Adrenal gland (tissue), 12 donors: ENCODE data around the gene MEOX1. TPM values are rescaled to one million over a fixed set of nuclear protein-coding genes. Genes with fewer than 3 reads are reported as not detected.

Source experiments
- DNase-seq, 7 donors: peaks; one replicate each; pipeline ENCODE4 v3.0.0-alpha.2; 2019 to 2020
- H3K27ac ChIP-seq, 5 donors: fragments of 200-600 bp; sonication (generic) in 4 of 5; 1 replicate in 3 of 5; 2 replicates in 2 of 5; pipeline versions ENCODE4 v1.5.1 to v1.8.0; 2016 to 2020; ENCODE audit warnings: mild to moderate bottlenecking in 1 of 5
- H3K27me3 ChIP-seq: fragments of 200-600 bp; 2 replicates; pipeline ENCODE4 v1.8.0; 2021
- H3K36me3 ChIP-seq, 2 donors: fragments of 200-600 bp; replicated peaks in 1 of 2; 1 replicate in 1 of 2; 2 replicates in 1 of 2; pipeline versions ENCODE4 v1.5.1 to v1.8.0; 2018 to 2022
- H3K4me1 ChIP-seq, 2 donors: fragments of 200-600 bp; replicated peaks in 1 of 2; 1 replicate in 1 of 2; 2 replicates in 1 of 2; pipeline versions ENCODE4 v1.5.1 to v1.8.0; 2018 to 2021
- H3K4me3 ChIP-seq, 4 donors: fragments of 200-600 bp; sonication (generic) in 3 of 4; one replicate each; pipeline ENCODE4 v1.5.1; 2016 to 2018
- H3K9me3 ChIP-seq, 3 donors: fragments of 200-600 bp; sonication (generic) in 1 of 3; replicated peaks in 1 of 3; 1 replicate in 2 of 3; 2 replicates in 1 of 3; pipeline versions ENCODE4 v1.5.1 to v1.8.0; 2016 to 2021
- POLR2A ChIP-seq, 2 donors: fragments of 450-650 bp; IDR thresholded peaks; one replicate each; pipeline ENCODE4 v1.6.1; 2017; ENCODE audit warnings: antibody characterized with exemption in 2 of 2, mild to moderate bottlenecking in 2 of 2, moderate library complexity in 1 of 2
- WGBS, 4 donors: extraction: QIAGEN DNeasy Blood & Tissue Kit in 2 of 4; methylation state at CpG; one replicate each; pipeline versions ENCODE4 v1.1.5 to v1.1.7; 2013 to 2017; 5-methylcytosine and 5-hydroxymethylcytosine counted together
- intact Hi-C, 2 donors: fragments of 100-400 bp; cut with DNase I; formaldehyde crosslinking; loops; one replicate each; pipeline versions ENCODE4 v1.14.1 to v1.15.0; 2022 to 2023
- polyA plus RNA-seq, 3 donors: library from polyadenylated mRNA; stranded (reverse); fragments of 200-250 nt in 2 of 3; fragments of 350-450 nt in 1 of 3; fragmentation: Illumina TruSeq in 1 of 3; extraction: RNeasy Lipid Tissue Mini Kit (QIAGEN cat#74804) in 1 of 3; gene quantifications; one replicate each; pipeline ENCODE4 v1.2.3, GENCODE V29; 2013 to 2014
- total RNA-seq, 9 donors: library from RNA; depleted of rRNA in 4 of 9; stranded (reverse); fragments of >200 nt in 4 of 9; fragments of 120-200 nt in 1 of 9; fragmentation: NEBNext Ultra II Directional in 1 of 9; extraction: Animal tissue kit (Norgen Biotek cat#: 25700) in 1 of 9; gene quantifications; one replicate each; pipeline versions ENCODE4 v1.1.0 to v1.2.4, GENCODE V29; 2013 to 2023
- TF ChIP-seq, protein P1 (sequence below), 6 experiments: fragments of 450-650 bp in 4 of 6; fragments of 200-600 bp in 2 of 6; sonication (generic) in 1 of 6; IDR thresholded peaks; 1 replicate in 5 of 6; 2 replicates in 1 of 6; pipeline versions ENCODE4 v1.5.1 to v1.8.0; 2016 to 2021; ENCODE audit warnings: antibody characterized with exemption in 6 of 6, mild to moderate bottlenecking in 2 of 6, moderate library complexity in 1 of 6
- donor health status: healthy with polysubstance abuse.
- donor health status: Bipolar disorder and iron deficiency.
- donor health status: DM: yes; HTN: yes; CAD: no.
- donor health status: DM: no; HTN: no; CAD: no.
- donor health status: DM: no; HTN: no; CAD: no.
- donor health status: DM: yes; HTN: yes; CAD: no.

MEOX1 gene
- total and polyA plus RNA-seq, 12 donors = 0.11 to 6.6 (median 0.40) TPM; not detected in 2

DNA sequence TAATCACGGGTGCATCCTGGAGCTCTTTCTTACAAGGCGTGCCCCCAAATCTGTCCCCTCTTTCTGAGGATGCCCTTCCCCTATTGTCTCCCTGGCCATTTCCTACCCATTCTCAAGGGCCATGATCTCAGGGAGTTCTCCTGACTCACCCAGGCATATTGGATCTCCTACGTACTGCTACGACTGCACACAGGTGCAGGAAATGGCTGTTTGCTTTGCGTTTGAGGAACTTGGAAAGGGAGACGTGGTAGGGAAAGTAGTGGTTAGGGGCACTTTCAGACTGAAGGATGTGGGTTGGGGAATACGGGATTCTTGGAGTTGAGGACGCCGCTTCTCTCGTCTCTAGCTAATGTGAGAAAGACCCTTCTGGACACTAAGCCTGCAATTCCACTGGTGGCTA lies 18.7 kb upstream of the MEOX1 start:
- H3K4me1 ChIP-seq = peaks cover 19 to 34% of the 10 kb centered on the region in 2 donors
- no peaks in the 10 kb centered on the region for H3K27me3 ChIP-seq
- intact Hi-C loops = no loop called here
- no peaks in the 10 kb centered on the region for H3K36me3 ChIP-seq
- no peak overlapping the region for H3K4me3 ChIP-seq
- H3K27ac ChIP-seq = peak overlapping the region in 3 of 5 donors; percentile 65 to 83 (median 81)
- peak in 1 of 7 donors; percentile 27 for DNase-seq
- H3K9me3 ChIP-seq = no peaks in the 10 kb centered on the region
- TF ChIP-seq, protein P1, sequence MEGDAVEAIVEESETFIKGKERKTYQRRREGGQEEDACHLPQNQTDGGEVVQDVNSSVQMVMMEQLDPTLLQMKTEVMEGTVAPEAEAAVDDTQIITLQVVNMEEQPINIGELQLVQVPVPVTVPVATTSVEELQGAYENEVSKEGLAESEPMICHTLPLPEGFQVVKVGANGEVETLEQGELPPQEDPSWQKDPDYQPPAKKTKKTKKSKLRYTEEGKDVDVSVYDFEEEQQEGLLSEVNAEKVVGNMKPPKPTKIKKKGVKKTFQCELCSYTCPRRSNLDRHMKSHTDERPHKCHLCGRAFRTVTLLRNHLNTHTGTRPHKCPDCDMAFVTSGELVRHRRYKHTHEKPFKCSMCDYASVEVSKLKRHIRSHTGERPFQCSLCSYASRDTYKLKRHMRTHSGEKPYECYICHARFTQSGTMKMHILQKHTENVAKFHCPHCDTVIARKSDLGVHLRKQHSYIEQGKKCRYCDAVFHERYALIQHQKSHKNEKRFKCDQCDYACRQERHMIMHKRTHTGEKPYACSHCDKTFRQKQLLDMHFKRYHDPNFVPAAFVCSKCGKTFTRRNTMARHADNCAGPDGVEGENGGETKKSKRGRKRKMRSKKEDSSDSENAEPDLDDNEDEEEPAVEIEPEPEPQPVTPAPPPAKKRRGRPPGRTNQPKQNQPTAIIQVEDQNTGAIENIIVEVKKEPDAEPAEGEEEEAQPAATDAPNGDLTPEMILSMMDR (IDR thresholded peaks at IDR 0.05) = no peak
- 69 to 76% (median 72%) methylated on average over 10 of the region's 10 CpGs for WGBS, 4 donors

DNA sequence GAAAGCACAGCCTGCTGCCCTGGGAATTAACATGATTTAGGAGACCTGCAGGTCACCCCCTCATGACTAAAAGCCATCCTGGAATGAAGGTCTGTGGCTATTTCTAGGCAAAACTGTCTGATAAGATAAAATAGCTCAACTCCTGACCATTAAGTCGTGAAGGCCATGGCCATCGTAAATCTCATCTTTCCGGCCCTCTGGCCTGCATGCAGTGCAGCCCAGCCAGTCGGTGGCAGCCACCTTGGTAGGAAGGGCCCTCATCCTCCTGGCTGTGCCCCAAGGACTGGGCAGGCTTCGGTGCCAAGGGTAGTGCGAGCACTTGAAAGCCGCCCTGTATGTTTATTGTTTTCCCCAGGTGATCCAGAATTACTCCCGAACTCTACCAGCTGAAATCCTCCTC lies 18.2 kb upstream of the MEOX1 start:
- Histone ChIP-seq H3K27ac (peak overlapping the region in 3 of 5 donors; percentile 65 to 83 (median 81)), H3K9me3 (no peaks in the 10 kb centered on the region), H3K4me1 (peaks cover 19 to 34% of the 10 kb centered on the region in 2 donors), H3K4me3 (no peak overlapping the region), H3K36me3 (no peaks in the 10 kb centered on the region), H3K27me3 (no peaks in the 10 kb centered on the region)
- WGBS, 4 donors = 34 to 54% (median 40%) methylated on average over 5 to 8 of the region's 8 CpGs
- intact Hi-C loops = no loop called here
- peak in 1 of 2 donors; percentile 53 for TF ChIP-seq POLR2A (IDR thresholded peaks at IDR 0.05)
- TF ChIP-seq, protein P1 (IDR thresholded peaks at IDR 0.05) = no peak
- peak; percentile 47 to 94 (median 86) for DNase-seq

DNA sequence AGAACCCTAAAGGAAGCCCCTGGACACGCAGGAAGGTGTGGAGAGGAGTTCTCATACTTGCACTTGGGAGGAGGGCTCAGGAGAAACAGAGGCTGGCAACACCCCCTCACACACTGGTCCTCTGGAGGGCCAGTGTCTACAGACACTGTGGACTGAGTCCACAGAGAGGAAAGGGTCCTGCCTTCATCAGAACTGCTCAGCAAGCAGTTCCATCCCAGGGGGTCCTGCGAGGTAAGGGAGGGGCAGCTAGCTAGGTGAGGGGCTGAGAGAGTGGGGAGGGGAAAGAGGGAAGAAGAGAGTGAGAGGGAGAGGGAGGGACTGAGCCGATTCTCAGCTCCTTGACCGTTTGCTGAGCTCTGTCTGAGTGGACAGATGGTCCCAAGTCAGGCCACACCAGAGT lies 17.7 kb upstream of the MEOX1 start:
- WGBS, 4 donors = 25 to 54% (median 41%) methylated on average over 3 to 4 of the region's 4 CpGs
- intact Hi-C loops = no loop called here

DNA sequence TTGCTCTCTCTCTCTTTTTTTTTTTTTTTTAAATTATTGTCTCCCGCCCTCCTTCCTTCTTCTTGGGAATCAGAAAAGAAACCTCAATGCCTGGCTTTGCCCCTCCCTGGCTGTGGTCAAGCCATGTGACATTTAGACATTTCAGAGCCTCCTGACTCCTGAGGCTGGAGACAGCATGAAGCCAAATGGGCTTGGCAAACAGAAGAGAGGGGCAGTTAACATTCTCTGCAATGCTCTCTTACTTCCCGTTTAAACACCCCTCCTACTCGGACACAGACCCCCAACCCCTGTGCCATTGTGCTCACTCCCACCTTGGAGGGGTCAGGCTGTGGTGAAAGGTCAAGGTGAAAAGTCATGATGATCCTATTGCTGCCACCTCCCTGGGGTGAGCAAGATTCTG lies 14.7 kb upstream of the MEOX1 start:
- intact Hi-C loops = loop anchor here (2.0 kb wide), 1 partner anchor 100 kb away; no protein-coding TSS in a partner anchor
- Histone ChIP-seq H3K27ac (no peak overlapping the region), H3K36me3 (no peaks in the 10 kb centered on the region), H3K9me3 (no peaks in the 10 kb centered on the region), H3K4me1 (peaks cover 19 to 34% of the 10 kb centered on the region in 2 donors), H3K4me3 (no peak overlapping the region), H3K27me3 (no peaks in the 10 kb centered on the region)
- TF ChIP-seq POLR2A (IDR thresholded peaks at IDR 0.05) = no peak
- TF ChIP-seq, protein P1 (IDR thresholded peaks at IDR 0.05) = no peak
- no peak for DNase-seq
- 67 to 86% (median 73%) methylated on average over 3 of the region's 3 CpGs for WGBS, 4 donors

More for the DNA sequence above, 17.7 kb upstream of the MEOX1 start:
- H3K4me3 ChIP-seq = no peak overlapping the region
- H3K9me3 ChIP-seq = no peaks in the 10 kb centered on the region
- no peak for TF ChIP-seq POLR2A (IDR thresholded peaks at IDR 0.05)
- TF ChIP-seq, protein P1 (IDR thresholded peaks at IDR 0.05) = no peak
- no peaks in the 10 kb centered on the region for H3K27me3 ChIP-seq
- H3K36me3 ChIP-seq = no peaks in the 10 kb centered on the region
- no peak for DNase-seq
- H3K4me1 ChIP-seq = peaks cover 19 to 34% of the 10 kb centered on the region in 2 donors
- H3K27ac ChIP-seq = peak overlapping the region in 4 of 5 donors; percentile 48 to 83 (median 73)
